GM23338 (cell line): ENCODE data around the gene MYD88. TPM values are rescaled to one million over a fixed set of nuclear protein-coding genes. Genes with fewer than 3 reads are reported as not detected.

Experiments
- CREB1 ChIP-seq: fragments of 250-450 bp; sonication (Bioruptor Pico); IDR thresholded peaks from 2 replicates; pipeline ENCODE4 v1.5.0; 2020; ENCODE audit warnings: low read depth, mild to moderate bottlenecking, moderate library complexity
- CTCF ChIP-seq, 2 experiments: fragments of 200-600 bp in 1 of 2; sonication (generic) in 1 of 2; conservative IDR thresholded peaks; 2 replicates each; pipeline versions ENCODE4 v1.5.1 to v1.6.1; 2016 to 2017; ENCODE audit warnings: antibody characterized with exemption in 2 of 2, low read depth in 2 of 2, mild to moderate bottlenecking in 2 of 2, moderate library complexity in 1 of 2
- EZH2 ChIP-seq: fragments of 200-600 bp; sonication (generic); IDR thresholded peaks from one replicate; pipeline ENCODE4 v1.8.0; 2017; ENCODE audit warnings: antibody characterized with exemption, mild to moderate bottlenecking, low read depth; ENCODE audit not compliant: unreplicated experiment
- EZH2phosphoT487 ChIP-seq: fragments of 200-600 bp; sonication (generic); IDR thresholded peaks from one replicate; pipeline ENCODE4 v1.8.1; 2018; ENCODE audit warnings: antibody characterized with exemption; ENCODE audit not compliant: unreplicated experiment
- JUNB ChIP-seq: IDR thresholded peaks from one replicate; pipeline ENCODE4 v1.6.1; 2016; ENCODE audit warnings: antibody characterized with exemption; ENCODE audit not compliant: unreplicated experiment
- NANOG ChIP-seq: IDR thresholded peaks from 2 replicates; pipeline ENCODE4 v1.6.1; 2016; ENCODE audit warnings: antibody characterized with exemption, borderline replicate concordance
- POLR2AphosphoS5 ChIP-seq: IDR thresholded peaks from 2 replicates; pipeline ENCODE4 v1.6.1; 2016; ENCODE audit warnings: antibody characterized with exemption, low read depth
- STAT1 ChIP-seq: IDR thresholded peaks from one replicate; pipeline ENCODE4 v1.6.1; 2016; ENCODE audit warnings: antibody characterized with exemption; ENCODE audit not compliant: unreplicated experiment
- ZNF331 ChIP-seq: fragments of 250-450 bp; sonication (Bioruptor Pico); IDR thresholded peaks from 2 replicates; pipeline ENCODE4 v1.5.0; 2020; ENCODE audit warnings: low read depth, mild to moderate bottlenecking, moderate library complexity
- ZNF462 ChIP-seq: fragments of 250-450 bp; sonication (Bioruptor Pico); IDR thresholded peaks from 2 replicates; pipeline ENCODE4 v1.5.0; 2020; ENCODE audit warnings: mild to moderate bottlenecking, moderate library complexity
- polyA plus RNA-seq: library from polyadenylated mRNA; unstranded; fragments of >200 nt; fragmentation: Nextera tagmentation; extraction: Ambion mirVana; gene quantifications from 2 replicates; pipeline ENCODE4 v1.2.1, GENCODE V29; 2016
- total RNA-seq: library from RNA; depleted of rRNA; stranded (reverse); fragments of >200 nt; shearing (Covaris generic); gene quantifications from 2 replicates; pipeline ENCODE4 v1.2.3, GENCODE V29; 2014
- TF ChIP-seq, protein P1 (sequence below): IDR thresholded peaks from one replicate; pipeline ENCODE4 v1.6.1; 2018; ENCODE audit warnings: antibody characterized with exemption; ENCODE audit not compliant: unreplicated experiment
- TF ChIP-seq, protein P2 (sequence below): IDR thresholded peaks from 2 replicates; pipeline ENCODE4 v1.6.1; 2016; ENCODE audit warnings: antibody characterized with exemption

The MYD88 gene
- total and polyA plus RNA-seq, 2 experiments from 2014 or later, result 15.5 to 26.0 TPM

DNA sequence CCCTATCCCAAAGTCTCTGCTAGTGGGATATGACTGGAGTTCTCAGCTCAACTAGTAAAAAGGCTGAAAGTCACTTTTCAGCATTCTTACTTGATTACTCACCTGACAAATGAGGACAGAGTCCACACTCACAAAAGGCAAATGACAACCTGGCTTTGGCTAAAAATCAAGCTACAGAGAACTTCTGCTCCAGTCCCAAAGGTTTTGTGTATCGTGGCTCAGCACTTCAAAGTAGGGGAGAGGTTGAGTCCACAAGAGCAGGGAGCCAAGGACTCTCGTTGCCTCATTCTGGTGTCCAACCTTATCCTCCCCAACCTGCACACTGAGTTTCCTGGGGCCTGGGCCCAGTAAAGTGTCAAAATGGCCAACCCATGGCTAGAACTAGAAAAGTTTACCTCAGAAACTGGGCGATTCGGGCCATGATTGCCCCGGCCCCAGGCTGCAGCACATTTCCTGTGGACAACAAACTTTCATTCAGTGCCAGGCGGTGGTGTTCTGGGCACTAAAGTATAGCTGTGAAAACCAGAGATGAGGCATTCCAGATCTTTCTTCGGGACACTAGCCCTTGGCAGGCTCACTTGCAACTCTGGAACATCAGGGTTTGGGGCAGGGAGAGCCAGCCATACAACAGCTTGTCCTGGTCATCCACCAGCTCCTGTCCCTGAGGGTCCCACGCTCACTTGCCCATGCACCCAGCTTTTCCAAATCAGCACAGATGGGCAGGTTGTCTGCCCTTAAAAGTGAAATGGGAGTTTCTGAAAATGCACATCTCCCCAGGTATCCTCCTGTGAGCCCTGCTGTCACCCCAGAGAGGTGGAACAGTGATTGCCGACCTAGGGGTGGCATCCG is 4.7 kb upstream of the MYD88 start (continued):
- TF ChIP-seq ZNF462 (CRISPR knock-in tag) (no peak), EZH2 (no peak), STAT1 (no peak), POLR2AphosphoS5 (no peak), ZNF331 (CRISPR knock-in tag) (no peak), CTCF (conservative IDR thresholded peaks at IDR 0.05; ENCODE audit: low read depth in 2 of 2) (no peak), NANOG (no peak), CREB1 (CRISPR knock-in tag) (no peak), EZH2phosphoT487 (no peak), JUNB (no peak)
- TF ChIP-seq, protein P1, sequence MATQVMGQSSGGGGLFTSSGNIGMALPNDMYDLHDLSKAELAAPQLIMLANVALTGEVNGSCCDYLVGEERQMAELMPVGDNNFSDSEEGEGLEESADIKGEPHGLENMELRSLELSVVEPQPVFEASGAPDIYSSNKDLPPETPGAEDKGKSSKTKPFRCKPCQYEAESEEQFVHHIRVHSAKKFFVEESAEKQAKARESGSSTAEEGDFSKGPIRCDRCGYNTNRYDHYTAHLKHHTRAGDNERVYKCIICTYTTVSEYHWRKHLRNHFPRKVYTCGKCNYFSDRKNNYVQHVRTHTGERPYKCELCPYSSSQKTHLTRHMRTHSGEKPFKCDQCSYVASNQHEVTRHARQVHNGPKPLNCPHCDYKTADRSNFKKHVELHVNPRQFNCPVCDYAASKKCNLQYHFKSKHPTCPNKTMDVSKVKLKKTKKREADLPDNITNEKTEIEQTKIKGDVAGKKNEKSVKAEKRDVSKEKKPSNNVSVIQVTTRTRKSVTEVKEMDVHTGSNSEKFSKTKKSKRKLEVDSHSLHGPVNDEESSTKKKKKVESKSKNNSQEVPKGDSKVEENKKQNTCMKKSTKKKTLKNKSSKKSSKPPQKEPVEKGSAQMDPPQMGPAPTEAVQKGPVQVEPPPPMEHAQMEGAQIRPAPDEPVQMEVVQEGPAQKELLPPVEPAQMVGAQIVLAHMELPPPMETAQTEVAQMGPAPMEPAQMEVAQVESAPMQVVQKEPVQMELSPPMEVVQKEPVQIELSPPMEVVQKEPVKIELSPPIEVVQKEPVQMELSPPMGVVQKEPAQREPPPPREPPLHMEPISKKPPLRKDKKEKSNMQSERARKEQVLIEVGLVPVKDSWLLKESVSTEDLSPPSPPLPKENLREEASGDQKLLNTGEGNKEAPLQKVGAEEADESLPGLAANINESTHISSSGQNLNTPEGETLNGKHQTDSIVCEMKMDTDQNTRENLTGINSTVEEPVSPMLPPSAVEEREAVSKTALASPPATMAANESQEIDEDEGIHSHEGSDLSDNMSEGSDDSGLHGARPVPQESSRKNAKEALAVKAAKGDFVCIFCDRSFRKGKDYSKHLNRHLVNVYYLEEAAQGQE, result no peak
- TF ChIP-seq, protein P2, sequence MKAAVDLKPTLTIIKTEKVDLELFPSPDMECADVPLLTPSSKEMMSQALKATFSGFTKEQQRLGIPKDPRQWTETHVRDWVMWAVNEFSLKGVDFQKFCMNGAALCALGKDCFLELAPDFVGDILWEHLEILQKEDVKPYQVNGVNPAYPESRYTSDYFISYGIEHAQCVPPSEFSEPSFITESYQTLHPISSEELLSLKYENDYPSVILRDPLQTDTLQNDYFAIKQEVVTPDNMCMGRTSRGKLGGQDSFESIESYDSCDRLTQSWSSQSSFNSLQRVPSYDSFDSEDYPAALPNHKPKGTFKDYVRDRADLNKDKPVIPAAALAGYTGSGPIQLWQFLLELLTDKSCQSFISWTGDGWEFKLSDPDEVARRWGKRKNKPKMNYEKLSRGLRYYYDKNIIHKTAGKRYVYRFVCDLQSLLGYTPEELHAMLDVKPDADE, result no peak
